Progenitor cell of endocrine pancreas (in vitro differentiated cells): ENCODE data around the gene GPR141. TPM values are rescaled to one million over a fixed set of nuclear protein-coding genes. Genes with fewer than 3 reads are reported as not detected.

Experiments used
- DNase-seq: peaks from one replicate; pipeline ENCODE4 v3.0.0; 2021; ENCODE audit warnings: low spot score; ENCODE audit not compliant: unreplicated experiment
- H3K27ac Mint-ChIP-seq: 2 replicates; pipeline ENCODE4 v1.8.0; 2021; ENCODE audit warnings: mild to moderate bottlenecking, moderate library complexity, mixed read lengths
- H3K27me3 Mint-ChIP-seq: 2 replicates; pipeline ENCODE4 v1.8.0; 2021; ENCODE audit warnings: mixed read lengths
- H3K36me3 Mint-ChIP-seq: 2 replicates; pipeline ENCODE4 v1.8.0; 2022; ENCODE audit warnings: mixed read lengths; ENCODE audit not compliant: insufficient read depth
- H3K4me1 Mint-ChIP-seq: 2 replicates; pipeline ENCODE4 v1.8.0; 2021; ENCODE audit warnings: low read depth, mixed read lengths
- H3K4me3 Mint-ChIP-seq: 2 replicates; pipeline ENCODE4 v1.8.0; 2021; ENCODE audit warnings: low read depth, mild to moderate bottlenecking, moderate library complexity, mixed read lengths
- H3K9me3 Mint-ChIP-seq: 2 replicates; pipeline ENCODE4 v1.8.0; 2021; ENCODE audit warnings: low read depth, mixed read lengths
- total RNA-seq: library from RNA; stranded (reverse); gene quantifications from 2 replicates; pipeline ENCODE4 v1.2.1, GENCODE V29; 2021
- TF ChIP-seq, protein P1 (sequence below): fragments of 200-600 bp; sonication (generic); IDR thresholded peaks from one replicate; pipeline ENCODE4 v1.5.0; 2021; ENCODE audit warnings: antibody characterized with exemption, mild to moderate bottlenecking; ENCODE audit not compliant: unreplicated experiment

The GPR141 gene
- total RNA-seq, 1 donor from 2014 or later: 1.1 TPM

- peaks cover 4% of the 10 kb centered on the region for H3K9me3 Mint-ChIP-seq
- H3K4me3 Mint-ChIP-seq: no peak overlapping the region
- H3K27ac Mint-ChIP-seq: no peak overlapping the region
- peaks cover 3% of the 10 kb centered on the region for H3K4me1 Mint-ChIP-seq
- H3K36me3 Mint-ChIP-seq: no peaks in the 10 kb centered on the region
- TF ChIP-seq, protein P1, sequence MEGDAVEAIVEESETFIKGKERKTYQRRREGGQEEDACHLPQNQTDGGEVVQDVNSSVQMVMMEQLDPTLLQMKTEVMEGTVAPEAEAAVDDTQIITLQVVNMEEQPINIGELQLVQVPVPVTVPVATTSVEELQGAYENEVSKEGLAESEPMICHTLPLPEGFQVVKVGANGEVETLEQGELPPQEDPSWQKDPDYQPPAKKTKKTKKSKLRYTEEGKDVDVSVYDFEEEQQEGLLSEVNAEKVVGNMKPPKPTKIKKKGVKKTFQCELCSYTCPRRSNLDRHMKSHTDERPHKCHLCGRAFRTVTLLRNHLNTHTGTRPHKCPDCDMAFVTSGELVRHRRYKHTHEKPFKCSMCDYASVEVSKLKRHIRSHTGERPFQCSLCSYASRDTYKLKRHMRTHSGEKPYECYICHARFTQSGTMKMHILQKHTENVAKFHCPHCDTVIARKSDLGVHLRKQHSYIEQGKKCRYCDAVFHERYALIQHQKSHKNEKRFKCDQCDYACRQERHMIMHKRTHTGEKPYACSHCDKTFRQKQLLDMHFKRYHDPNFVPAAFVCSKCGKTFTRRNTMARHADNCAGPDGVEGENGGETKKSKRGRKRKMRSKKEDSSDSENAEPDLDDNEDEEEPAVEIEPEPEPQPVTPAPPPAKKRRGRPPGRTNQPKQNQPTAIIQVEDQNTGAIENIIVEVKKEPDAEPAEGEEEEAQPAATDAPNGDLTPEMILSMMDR: no peak
- DNase-seq: no peak
- H3K27me3 Mint-ChIP-seq: no peaks in the 10 kb centered on the region
Measured at GRCh38 chr7:37759526-37759925, 76.0 kb downstream of the GPR141 start.

DNA sequence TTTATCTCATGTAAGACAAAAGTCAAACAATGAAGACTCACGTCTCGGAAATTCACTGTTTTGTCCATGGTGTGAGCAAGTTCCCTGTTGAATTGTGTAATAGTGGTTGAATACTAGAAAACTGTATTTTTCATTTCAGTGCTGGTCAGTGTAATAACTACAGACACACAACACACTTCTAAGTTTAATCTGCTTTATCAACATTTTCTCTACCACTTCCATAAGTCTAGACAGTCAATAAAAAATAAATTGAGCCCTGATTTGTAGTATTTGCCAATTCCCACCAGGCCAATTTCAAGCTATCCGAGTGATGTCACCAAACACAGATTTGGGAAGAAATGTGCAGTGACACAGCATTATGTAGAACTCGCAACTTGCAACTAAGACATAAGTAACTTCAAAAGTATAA, 81.9 kb downstream of the GPR141 start:
- peaks cover 4% of the 10 kb centered on the region for H3K9me3 Mint-ChIP-seq
- DNase-seq: no peak
- TF ChIP-seq, protein P1: no peak
- H3K4me3 Mint-ChIP-seq: no peak overlapping the region
- H3K36me3 Mint-ChIP-seq: no peaks in the 10 kb centered on the region
- no peak overlapping the region for H3K27ac Mint-ChIP-seq
- H3K4me1 Mint-ChIP-seq: no peaks in the 10 kb centered on the region
- no peaks in the 10 kb centered on the region for H3K27me3 Mint-ChIP-seq

- H3K27ac Mint-ChIP-seq: no peak overlapping the region
- H3K4me1 Mint-ChIP-seq: no peaks in the 10 kb centered on the region
- H3K27me3 Mint-ChIP-seq: no peaks in the 10 kb centered on the region
- no peak overlapping the region for H3K4me3 Mint-ChIP-seq
- no peak for DNase-seq
- H3K36me3 Mint-ChIP-seq: no peaks in the 10 kb centered on the region
- H3K9me3 Mint-ChIP-seq: peaks cover 4% of the 10 kb centered on the region
- TF ChIP-seq, protein P1: no peak
Measured at GRCh38 chr7:37765872-37766525, 82.4 kb downstream of the GPR141 start.

GRCh38 chr7:37768611-37769010, 85.0 kb downstream of the GPR141 start:
- Mint-ChIP-seq H3K4me1 (no peaks in the 10 kb centered on the region), H3K36me3 (peaks cover 1% of the 10 kb centered on the region), H3K27me3 (no peaks in the 10 kb centered on the region), H3K27ac (no peak overlapping the region), H3K9me3 (peaks cover 10% of the 10 kb centered on the region), H3K4me3 (no peak overlapping the region)
- no peak for DNase-seq
- TF ChIP-seq, protein P1: no peak

- Mint-ChIP-seq H3K9me3 (peaks cover 10% of the 10 kb centered on the region), H3K4me1 (no peaks in the 10 kb centered on the region), H3K4me3 (no peak overlapping the region), H3K27ac (no peak overlapping the region), H3K36me3 (peaks cover 1% of the 10 kb centered on the region), H3K27me3 (no peaks in the 10 kb centered on the region)
- TF ChIP-seq, protein P1: no peak
- DNase-seq: no peak
Measured at GRCh38 chr7:37769291-37769690, 85.7 kb downstream of the GPR141 start.
